ENCODE data around the gene NR2F2.

Gene NR2F2

DNA sequence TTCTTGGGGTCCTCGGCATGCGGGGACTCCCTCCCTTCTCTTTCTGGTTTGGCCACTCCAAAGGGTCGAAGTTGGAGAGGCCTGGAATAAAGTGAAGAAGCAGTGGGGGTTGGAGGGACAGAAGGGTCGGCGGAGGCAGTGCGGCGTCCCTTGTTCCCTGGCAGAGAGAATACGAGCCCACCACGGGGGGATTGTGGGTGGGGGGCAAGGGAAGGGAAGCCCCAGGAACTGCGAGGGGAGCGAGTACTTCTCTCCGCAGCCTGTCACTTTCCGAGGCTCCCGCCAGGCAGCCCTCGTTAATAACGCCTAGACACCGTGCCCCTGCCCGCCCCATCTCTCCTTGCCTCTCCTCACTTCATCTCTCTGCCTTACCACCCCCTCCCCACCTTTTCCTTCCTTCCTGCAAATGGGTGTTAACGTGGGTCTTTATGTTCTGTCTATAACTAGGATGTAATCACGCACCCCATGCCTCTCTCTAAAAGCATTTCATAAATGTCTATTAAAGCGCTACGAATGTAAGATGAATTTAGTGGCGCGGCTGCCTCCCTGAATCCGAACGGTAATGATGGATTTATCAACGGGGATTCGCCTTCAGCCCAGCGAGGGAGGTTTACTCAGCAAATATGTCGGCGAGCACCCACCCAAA is 13.7 kb downstream of the NR2F2 start:
- TF ChIP-seq EZH2 (optimal IDR thresholded peaks at IDR 0.05; ENCODE audit: low read depth, low read length) (no peak), EZH2phosphoT487 (IDR thresholded peaks at IDR 0.05; ENCODE audit: low read length) (no peak)
- TF ChIP-seq, protein P1, sequence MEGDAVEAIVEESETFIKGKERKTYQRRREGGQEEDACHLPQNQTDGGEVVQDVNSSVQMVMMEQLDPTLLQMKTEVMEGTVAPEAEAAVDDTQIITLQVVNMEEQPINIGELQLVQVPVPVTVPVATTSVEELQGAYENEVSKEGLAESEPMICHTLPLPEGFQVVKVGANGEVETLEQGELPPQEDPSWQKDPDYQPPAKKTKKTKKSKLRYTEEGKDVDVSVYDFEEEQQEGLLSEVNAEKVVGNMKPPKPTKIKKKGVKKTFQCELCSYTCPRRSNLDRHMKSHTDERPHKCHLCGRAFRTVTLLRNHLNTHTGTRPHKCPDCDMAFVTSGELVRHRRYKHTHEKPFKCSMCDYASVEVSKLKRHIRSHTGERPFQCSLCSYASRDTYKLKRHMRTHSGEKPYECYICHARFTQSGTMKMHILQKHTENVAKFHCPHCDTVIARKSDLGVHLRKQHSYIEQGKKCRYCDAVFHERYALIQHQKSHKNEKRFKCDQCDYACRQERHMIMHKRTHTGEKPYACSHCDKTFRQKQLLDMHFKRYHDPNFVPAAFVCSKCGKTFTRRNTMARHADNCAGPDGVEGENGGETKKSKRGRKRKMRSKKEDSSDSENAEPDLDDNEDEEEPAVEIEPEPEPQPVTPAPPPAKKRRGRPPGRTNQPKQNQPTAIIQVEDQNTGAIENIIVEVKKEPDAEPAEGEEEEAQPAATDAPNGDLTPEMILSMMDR (IDR thresholded peaks at IDR 0.05; ENCODE audit: low read length) = no peak
- Histone ChIP-seq H3K27me3 (replicated peaks; ENCODE audit: insufficient read depth, low read length) (no peaks in the 10 kb centered on the region), H3K27ac (ENCODE audit: low read length) (no peak overlapping the region), H3K79me2 (ENCODE audit: low read length) (no peaks in the 10 kb centered on the region), H3K36me3 (replicated peaks; ENCODE audit: insufficient read depth, low read length) (no peaks in the 10 kb centered on the region), H3K4me2 (ENCODE audit: low read depth, low read length) (no peak overlapping the region), H3K9me3 (replicated peaks; ENCODE audit: insufficient read depth, low read length) (no peaks in the 10 kb centered on the region), H3K4me3 (ENCODE audit: low read length) (no peak overlapping the region), H4K20me1 (ENCODE audit: insufficient read depth, low read length) (no peaks in the 10 kb centered on the region), H3F3A (ENCODE audit: insufficient read depth, low read length) (no peaks in the 10 kb centered on the region), H3K9ac (ENCODE audit: low read length) (no peak overlapping the region), H3K4me1 (ENCODE audit: low read length) (no peaks in the 10 kb centered on the region), H3K9me2 (replicated peaks; ENCODE audit: insufficient read depth, low read length) (no peaks in the 10 kb centered on the region), H2AFZ (ENCODE audit: low read length) (no peak overlapping the region)
- DNase-seq = no peak

DNA sequence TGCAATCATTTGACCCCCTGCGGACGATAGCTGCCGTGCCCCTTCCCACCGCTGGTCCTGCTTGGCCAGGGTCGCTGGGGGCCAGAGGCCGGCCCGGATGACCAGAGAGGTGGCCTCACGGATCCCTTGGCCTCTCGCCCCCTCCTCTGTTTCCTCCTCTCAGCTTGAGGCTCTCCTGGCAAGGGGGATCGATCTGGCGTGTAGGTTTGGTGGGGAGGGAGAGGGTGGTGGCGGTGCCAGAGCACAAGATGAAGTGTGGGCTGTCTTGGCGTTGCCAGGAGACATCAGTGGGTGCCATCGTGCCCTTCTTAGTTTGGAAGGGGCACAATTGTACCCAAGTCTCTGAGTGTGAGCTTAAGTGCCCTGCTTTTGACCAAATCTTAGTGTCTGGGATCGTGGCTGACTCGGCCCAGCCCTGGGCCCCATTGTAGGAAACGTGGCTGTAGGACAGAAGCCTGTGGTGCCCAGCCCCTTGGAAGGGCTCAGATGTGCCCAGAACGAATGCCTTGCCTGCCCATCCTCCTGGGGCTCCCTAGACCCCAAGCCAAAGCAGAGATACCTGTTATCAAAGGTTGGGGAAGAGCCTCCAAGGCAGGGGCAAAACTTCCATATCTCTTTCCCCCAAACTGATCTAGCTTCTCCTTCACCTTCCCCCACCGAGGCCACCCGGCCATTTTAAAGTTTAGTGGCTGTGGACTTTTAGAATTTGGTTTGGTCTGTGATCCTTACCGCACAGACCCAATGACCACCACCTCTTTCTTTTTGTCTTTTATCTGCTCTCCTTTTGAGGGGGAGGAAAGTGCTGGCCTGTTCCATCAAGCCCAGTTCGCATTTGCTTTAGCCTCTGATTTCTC is 14.4 kb downstream of the NR2F2 start:
- Histone ChIP-seq H3K9me2 (replicated peaks; ENCODE audit: insufficient read depth, low read length) (no peaks in the 10 kb centered on the region), H3K4me2 (ENCODE audit: low read depth, low read length) (peak overlapping the region; percentile 81; the same call in 1 of the 2 replicates), H3K4me3 (ENCODE audit: low read length) (0 out of 2 replicates have a peak overlapping the region, but pooled peaks have one; percentile 56), H3K27ac (ENCODE audit: low read length) (no peak overlapping the region), H3K36me3 (replicated peaks; ENCODE audit: insufficient read depth, low read length) (no peaks in the 10 kb centered on the region), H3K4me1 (ENCODE audit: low read length) (no peaks in the 10 kb centered on the region), H3K79me2 (ENCODE audit: low read length) (no peaks in the 10 kb centered on the region), H4K20me1 (ENCODE audit: insufficient read depth, low read length) (no peaks in the 10 kb centered on the region), H3K9me3 (replicated peaks; ENCODE audit: insufficient read depth, low read length) (no peaks in the 10 kb centered on the region), H3K9ac (ENCODE audit: low read length) (no peak overlapping the region), H2AFZ (ENCODE audit: low read length) (no peak overlapping the region), H3K27me3 (replicated peaks; ENCODE audit: insufficient read depth, low read length) (no peaks in the 10 kb centered on the region; the same call in 1 of the 2 replicates), H3F3A (ENCODE audit: insufficient read depth, low read length) (no peaks in the 10 kb centered on the region)
- no peak for DNase-seq
- TF ChIP-seq EZH2 (optimal IDR thresholded peaks at IDR 0.05; ENCODE audit: low read depth, low read length) (no peak), EZH2phosphoT487 (IDR thresholded peaks at IDR 0.05; ENCODE audit: low read length) (no peak)
- TF ChIP-seq, protein P1 (IDR thresholded peaks at IDR 0.05; ENCODE audit: low read length) = no peak

DNA sequence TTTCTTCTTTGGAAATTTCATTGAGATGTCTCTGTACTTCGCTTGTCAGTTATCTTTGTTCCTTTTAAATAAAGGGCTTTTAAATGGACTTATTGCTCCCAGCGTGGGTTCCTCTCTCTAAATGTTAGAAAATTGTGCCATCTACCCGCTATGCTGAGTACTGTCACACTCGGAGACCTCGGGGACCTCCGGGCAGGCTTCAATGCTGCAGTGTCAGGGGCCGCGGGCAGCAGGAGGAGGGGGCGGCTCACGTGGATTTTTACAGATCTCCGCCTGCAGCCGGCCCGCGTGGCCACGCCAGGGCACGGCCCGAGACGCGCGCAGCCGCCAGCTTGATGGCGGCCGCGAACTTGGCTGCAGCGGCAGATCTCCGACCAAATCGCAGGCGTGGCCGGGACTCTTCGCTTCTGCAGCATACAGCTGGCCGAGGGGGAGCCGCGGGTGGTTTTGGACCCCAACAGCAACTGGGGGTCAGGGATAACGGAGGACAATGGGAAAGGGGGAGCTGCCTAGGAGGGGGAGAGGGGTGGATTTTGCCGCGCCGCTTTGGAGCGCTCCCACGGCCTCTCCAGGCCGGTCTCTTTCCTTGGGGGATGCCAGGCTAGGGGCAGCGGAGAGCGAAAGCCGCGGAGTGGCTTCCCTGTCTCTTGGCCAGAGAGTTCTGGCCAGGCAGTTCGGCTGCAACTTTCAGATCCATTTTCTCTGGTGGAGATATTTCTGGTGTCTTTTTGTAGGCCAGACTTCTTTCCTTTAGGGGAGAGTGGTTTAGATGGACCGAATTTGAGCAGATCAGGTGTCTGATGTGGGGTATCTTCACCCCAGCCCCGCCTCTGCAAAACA is 15.3 kb downstream of the NR2F2 start:
- H3F3A ChIP-seq (ENCODE audit: insufficient read depth, low read length) = no peaks in the 10 kb centered on the region
- no peaks in the 10 kb centered on the region for H3K36me3 ChIP-seq (replicated peaks; ENCODE audit: insufficient read depth, low read length)
- H3K4me2 ChIP-seq (ENCODE audit: low read depth, low read length) = peak overlapping the region; percentile 81
- H3K79me2 ChIP-seq (ENCODE audit: low read length) = no peaks in the 10 kb centered on the region
- no peaks in the 10 kb centered on the region for H3K9me2 ChIP-seq (replicated peaks; ENCODE audit: insufficient read depth, low read length)
- TF ChIP-seq, protein P1 (IDR thresholded peaks at IDR 0.05; ENCODE audit: low read length) = peak; percentile 66
- TF ChIP-seq EZH2 (optimal IDR thresholded peaks at IDR 0.05; ENCODE audit: low read depth, low read length) = no peak
- H3K27ac ChIP-seq (ENCODE audit: low read length) = no peak overlapping the region
- H3K9ac ChIP-seq (ENCODE audit: low read length) = no peak overlapping the region; the same call in 1 of the 2 replicates
- peak; percentile 58 for DNase-seq
- no peaks in the 10 kb centered on the region; the same call in 1 of the 2 replicates for H3K27me3 ChIP-seq (replicated peaks; ENCODE audit: insufficient read depth, low read length)
- H2AFZ ChIP-seq (ENCODE audit: low read length) = peak overlapping the region; percentile 58
- H3K9me3 ChIP-seq (replicated peaks; ENCODE audit: insufficient read depth, low read length) = no peaks in the 10 kb centered on the region
- peak overlapping the region; percentile 56 for H3K4me3 ChIP-seq (ENCODE audit: low read length)
- H4K20me1 ChIP-seq (ENCODE audit: insufficient read depth, low read length) = no peaks in the 10 kb centered on the region
- H3K4me1 ChIP-seq (ENCODE audit: low read length) = no peaks in the 10 kb centered on the region

Data from MM.1S (cell line).